ENCODE data around the gene PLPPR4. TPM values are rescaled to one million over a fixed set of nuclear protein-coding genes. Genes with fewer than 3 reads are reported as not detected.
"Not testable (repeated sequence)": the region's sequence is repeated elsewhere in the genome, so short reads cannot be mapped to it uniquely, and the experiment has no call there.

PLPPR4 gene
- total RNA-seq, 2 experiments from 2014 or later = not detected

- Mint-ChIP-seq H3K4me3 (no peak overlapping the region), H3K9me3 (no peaks in the 10 kb centered on the region), H3K27me3 (no peaks in the 10 kb centered on the region), H3K36me3 (ENCODE audit: low read depth) (no peaks in the 10 kb centered on the region), H3K4me1 (no peaks in the 10 kb centered on the region), H3K27ac (no peak overlapping the region)
- POLR2A ChIA-PET = no interaction called here
- DNase-seq = no peak
- CTCF ChIA-PET = no interaction called here
These were observed 15.2 kb downstream of the PLPPR4 start for GRCh38 chr1:99279525-99279924.

GRCh38 chr1:99281105-99281504 lies 16.8 kb downstream of the PLPPR4 start:
- ChIA-PET POLR2A (no interaction called here), CTCF (no interaction called here)
- H3K4me3 Mint-ChIP-seq = no peak overlapping the region
- H3K27me3 Mint-ChIP-seq = no peaks in the 10 kb centered on the region
- no peaks in the 10 kb centered on the region for H3K36me3 Mint-ChIP-seq (ENCODE audit: low read depth)
- DNase-seq = no peak
- no peaks in the 10 kb centered on the region for H3K4me1 Mint-ChIP-seq
- H3K27ac Mint-ChIP-seq = no peak overlapping the region
- no peaks in the 10 kb centered on the region for H3K9me3 Mint-ChIP-seq

GRCh38 chr1:99282536-99282935 lies 18.2 kb downstream of the PLPPR4 start:
- no peak overlapping the region for H3K4me3 Mint-ChIP-seq
- no peaks in the 10 kb centered on the region for H3K9me3 Mint-ChIP-seq
- H3K27me3 Mint-ChIP-seq = no peaks in the 10 kb centered on the region
- no peak for DNase-seq
- CTCF ChIA-PET = no interaction called here
- H3K4me1 Mint-ChIP-seq = no peaks in the 10 kb centered on the region
- no peak overlapping the region for H3K27ac Mint-ChIP-seq
- no peaks in the 10 kb centered on the region for H3K36me3 Mint-ChIP-seq (ENCODE audit: low read depth)
- POLR2A ChIA-PET = no interaction called here

- H3K36me3 Mint-ChIP-seq (ENCODE audit: low read depth); POLR2A ChIA-PET; H3K27me3 Mint-ChIP-seq; CTCF ChIA-PET; H3K27ac Mint-ChIP-seq; H3K4me1 Mint-ChIP-seq; DNase-seq; H3K9me3 Mint-ChIP-seq; H3K4me3 Mint-ChIP-seq: not testable (repeated sequence)
These were observed 19.2 kb downstream of the PLPPR4 start for GRCh38 chr1:99283521-99283920.

- no peaks in the 10 kb centered on the region for H3K4me1 Mint-ChIP-seq
- no peak for DNase-seq
- ChIA-PET POLR2A (no interaction called here), CTCF (no interaction called here)
- H3K27me3 Mint-ChIP-seq = no peaks in the 10 kb centered on the region
- no peak overlapping the region for H3K27ac Mint-ChIP-seq
- no peak overlapping the region for H3K4me3 Mint-ChIP-seq
- H3K9me3 Mint-ChIP-seq = no peaks in the 10 kb centered on the region
- H3K36me3 Mint-ChIP-seq (ENCODE audit: low read depth) = no peaks in the 10 kb centered on the region
These were observed 28.6 kb downstream of the PLPPR4 start for GRCh38 chr1:99292886-99293285.

GRCh38 chr1:99297923-99298322 lies 33.6 kb downstream of the PLPPR4 start:
- no peak for DNase-seq
- Mint-ChIP-seq H3K9me3 (peaks cover under 1% of the 10 kb centered on the region), H3K36me3 (ENCODE audit: low read depth) (no peaks in the 10 kb centered on the region), H3K27ac (no peak overlapping the region), H3K4me1 (no peaks in the 10 kb centered on the region), H3K4me3 (no peak overlapping the region), H3K27me3 (no peaks in the 10 kb centered on the region)
- CTCF ChIA-PET = no interaction called here
- POLR2A ChIA-PET = no interaction called here

GRCh38 chr1:99304725-99305282 lies 40.5 kb downstream of the PLPPR4 start:
- Mint-ChIP-seq H3K36me3 (ENCODE audit: low read depth) (no peaks in the 10 kb centered on the region), H3K4me3 (no peak overlapping the region), H3K9me3 (peaks cover 2% of the 10 kb centered on the region), H3K27me3 (no peaks in the 10 kb centered on the region), H3K27ac (no peak overlapping the region), H3K4me1 (no peaks in the 10 kb centered on the region)
- CTCF ChIA-PET = no interaction called here
- DNase-seq = no peak
- POLR2A ChIA-PET = no interaction called here

GRCh38 chr1:99305626-99306025 lies 41.3 kb downstream of the PLPPR4 start:
- Mint-ChIP-seq H3K27ac (no peak overlapping the region), H3K4me3 (no peak overlapping the region), H3K27me3 (no peaks in the 10 kb centered on the region), H3K9me3 (peaks cover 2% of the 10 kb centered on the region), H3K36me3 (ENCODE audit: low read depth) (no peaks in the 10 kb centered on the region), H3K4me1 (no peaks in the 10 kb centered on the region)
- POLR2A ChIA-PET = no interaction called here
- DNase-seq = no peak
- CTCF ChIA-PET = no interaction called here

GRCh38 chr1:99306056-99306455 lies 41.8 kb downstream of the PLPPR4 start:
- no peak overlapping the region for H3K27ac Mint-ChIP-seq
- H3K27me3 Mint-ChIP-seq = no peaks in the 10 kb centered on the region

GRCh38 chr1:99306644-99307043 lies 42.4 kb downstream of the PLPPR4 start:
- ChIA-PET POLR2A (interaction anchor here (0.6 kb wide), 1 partner anchor 220 kb away, joined by 3 read pairs; no protein-coding TSS in a partner anchor), CTCF (no interaction called here)
- DNase-seq = no peak
- no peaks in the 10 kb centered on the region for H3K4me1 Mint-ChIP-seq
- peaks cover 2% of the 10 kb centered on the region for H3K9me3 Mint-ChIP-seq
- H3K4me3 Mint-ChIP-seq = no peak overlapping the region
- no peak overlapping the region for H3K27ac Mint-ChIP-seq
- H3K36me3 Mint-ChIP-seq (ENCODE audit: low read depth) = no peaks in the 10 kb centered on the region
- no peaks in the 10 kb centered on the region for H3K27me3 Mint-ChIP-seq

More at GRCh38 chr1:99306056-99306455, 41.8 kb downstream of the PLPPR4 start:
- no peaks in the 10 kb centered on the region for H3K4me1 Mint-ChIP-seq
- no peaks in the 10 kb centered on the region for H3K36me3 Mint-ChIP-seq (ENCODE audit: low read depth)
- ChIA-PET CTCF (no interaction called here), POLR2A (no interaction called here)
- no peak overlapping the region for H3K4me3 Mint-ChIP-seq
- DNase-seq = no peak
- peaks cover 2% of the 10 kb centered on the region for H3K9me3 Mint-ChIP-seq

GRCh38 chr1:99315305-99315704 lies 51.0 kb downstream of the PLPPR4 start:
- H3K9me3 Mint-ChIP-seq = no peaks in the 10 kb centered on the region
- POLR2A ChIA-PET = no interaction called here
- DNase-seq = no peak
- no peaks in the 10 kb centered on the region for H3K4me1 Mint-ChIP-seq
- H3K4me3 Mint-ChIP-seq = no peak overlapping the region
- H3K27ac Mint-ChIP-seq = no peak overlapping the region
- H3K36me3 Mint-ChIP-seq (ENCODE audit: low read depth) = no peaks in the 10 kb centered on the region
- no peaks in the 10 kb centered on the region for H3K27me3 Mint-ChIP-seq
- CTCF ChIA-PET = no interaction called here

GRCh38 chr1:99326215-99326949 lies 62.1 kb downstream of the PLPPR4 start:
- no peak overlapping the region for H3K4me3 Mint-ChIP-seq
- no peaks in the 10 kb centered on the region for H3K9me3 Mint-ChIP-seq
- no peak for DNase-seq
- H3K27ac Mint-ChIP-seq = no peak overlapping the region
- H3K36me3 Mint-ChIP-seq (ENCODE audit: low read depth) = no peaks in the 10 kb centered on the region
- no peaks in the 10 kb centered on the region for H3K4me1 Mint-ChIP-seq
- POLR2A ChIA-PET = no interaction called here
- CTCF ChIA-PET = no interaction called here
- H3K27me3 Mint-ChIP-seq = no peaks in the 10 kb centered on the region

- CTCF ChIA-PET = no interaction called here
- Mint-ChIP-seq H3K36me3 (ENCODE audit: low read depth) (no peaks in the 10 kb centered on the region), H3K27ac (no peak overlapping the region), H3K27me3 (no peaks in the 10 kb centered on the region), H3K9me3 (no peaks in the 10 kb centered on the region), H3K4me1 (no peaks in the 10 kb centered on the region), H3K4me3 (no peak overlapping the region)
- DNase-seq = no peak
- POLR2A ChIA-PET = no interaction called here
These were observed 63.1 kb downstream of the PLPPR4 start for GRCh38 chr1:99327357-99327756.

- Mint-ChIP-seq H3K4me1 (no peaks in the 10 kb centered on the region), H3K4me3 (no peak overlapping the region), H3K27ac (no peak overlapping the region), H3K27me3 (no peaks in the 10 kb centered on the region), H3K9me3 (no peaks in the 10 kb centered on the region), H3K36me3 (ENCODE audit: low read depth) (no peaks in the 10 kb centered on the region)
- ChIA-PET POLR2A (no interaction called here), CTCF (no interaction called here)
- DNase-seq = no peak
These were observed 63.9 kb downstream of the PLPPR4 start for GRCh38 chr1:99328171-99328570.
